Lower leg skin (tissue), 3 donors: Measurements from ENCODE around the gene PSMB5.

Source experiments
- POLR2A ChIP-seq, 2 donors: fragments of 450-650 bp; IDR thresholded peaks; one replicate each; pipeline ENCODE4 v1.6.1; 2016 to 2017; ENCODE audit warnings: antibody characterized with exemption in 2 of 2, mild to moderate bottlenecking in 1 of 2, moderate library complexity in 1 of 2
- TF ChIP-seq, protein P1 (sequence below), 3 donors: fragments of 450-650 bp; IDR thresholded peaks; one replicate each; pipeline ENCODE4 v1.5.1; 2016; ENCODE audit warnings: antibody characterized with exemption in 3 of 3, mild to moderate bottlenecking in 3 of 3, moderate library complexity in 2 of 3

DNA sequence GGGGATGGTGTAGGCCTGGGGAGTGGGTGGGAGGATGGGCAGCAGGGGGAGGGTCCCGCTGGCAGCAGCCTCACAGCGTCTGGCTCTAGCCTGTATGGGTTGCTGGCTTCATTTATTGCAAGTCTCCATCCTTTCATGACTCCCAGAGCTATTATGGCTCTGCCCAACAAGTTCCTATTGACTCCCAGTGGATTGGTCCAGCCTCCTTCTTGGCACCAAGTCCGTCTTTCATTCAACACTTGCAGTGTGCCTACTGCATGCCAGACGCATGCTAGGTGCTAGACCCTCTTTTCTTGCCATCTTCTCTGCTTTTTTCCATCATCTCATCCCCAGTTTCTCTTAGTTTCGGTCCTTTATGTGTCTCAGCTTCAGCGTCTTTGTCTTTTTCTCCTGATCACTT, 8.4 kb upstream of the PSMB5 start:
- TF ChIP-seq, protein P1, sequence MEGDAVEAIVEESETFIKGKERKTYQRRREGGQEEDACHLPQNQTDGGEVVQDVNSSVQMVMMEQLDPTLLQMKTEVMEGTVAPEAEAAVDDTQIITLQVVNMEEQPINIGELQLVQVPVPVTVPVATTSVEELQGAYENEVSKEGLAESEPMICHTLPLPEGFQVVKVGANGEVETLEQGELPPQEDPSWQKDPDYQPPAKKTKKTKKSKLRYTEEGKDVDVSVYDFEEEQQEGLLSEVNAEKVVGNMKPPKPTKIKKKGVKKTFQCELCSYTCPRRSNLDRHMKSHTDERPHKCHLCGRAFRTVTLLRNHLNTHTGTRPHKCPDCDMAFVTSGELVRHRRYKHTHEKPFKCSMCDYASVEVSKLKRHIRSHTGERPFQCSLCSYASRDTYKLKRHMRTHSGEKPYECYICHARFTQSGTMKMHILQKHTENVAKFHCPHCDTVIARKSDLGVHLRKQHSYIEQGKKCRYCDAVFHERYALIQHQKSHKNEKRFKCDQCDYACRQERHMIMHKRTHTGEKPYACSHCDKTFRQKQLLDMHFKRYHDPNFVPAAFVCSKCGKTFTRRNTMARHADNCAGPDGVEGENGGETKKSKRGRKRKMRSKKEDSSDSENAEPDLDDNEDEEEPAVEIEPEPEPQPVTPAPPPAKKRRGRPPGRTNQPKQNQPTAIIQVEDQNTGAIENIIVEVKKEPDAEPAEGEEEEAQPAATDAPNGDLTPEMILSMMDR (IDR thresholded peaks at IDR 0.05), result no peak
- TF ChIP-seq POLR2A (IDR thresholded peaks at IDR 0.05), result no peak
